ENCODE data around the gene LACTB. TPM values are rescaled to one million over a fixed set of nuclear protein-coding genes. Genes with fewer than 3 reads are reported as not detected.

LACTB gene
- total RNA-seq (8.5 TPM), polyA plus RNA-seq (10 to 100 TPM in 2 of 4 donors, 1 to 10 TPM in 2; 7.5 to 11.8 (median 9.8) TPM)

- DNase-seq (peak; percentile 69 to 92 (median 79)), ATAC-seq (ENCODE audit: low read depth in 2 of 2) (peak; percentile 92)
- H3K4me3 Mint-ChIP-seq = peak within 1 kb of the TSS; percentile 87 to 98 (median 96)
- Histone ChIP-seq H3K27me3 (ENCODE audit: control insufficient read depth, insufficient read depth, low read length) (no peaks in the 10 kb centered on the region), H3K27ac (ENCODE audit: insufficient read depth, low read length, poor library complexity, severe bottlenecking) (peak within 1 kb of the TSS; percentile 78), H3K36me3 (ENCODE audit: control insufficient read depth, insufficient read depth, low read length) (peaks cover 4% of the 10 kb centered on the region), H3K9me3 (ENCODE audit: control insufficient read depth in 2 of 2, low read length in 2 of 2) (peaks cover 12 to 17% of the 10 kb centered on the region in 2 experiments), H3K4me1 (ENCODE audit: control insufficient read depth, insufficient read depth, low read length, poor library complexity, severe bottlenecking) (peaks cover 12% of the 10 kb centered on the region), H3K4me3 (ENCODE audit: low read depth, low read length) (peak within 1 kb of the TSS; percentile 78)
- H3K4me1 Mint-ChIP-seq = peaks cover 0 to 19% (median 10%) of the 10 kb centered on the region in 4 donors
- peaks cover 4% of the 10 kb centered on the region for H3K27me3 Mint-ChIP-seq
- H3K36me3 Mint-ChIP-seq = peaks cover 13% of the 10 kb centered on the region
- H3K27ac Mint-ChIP-seq = peak within 1 kb of the TSS; percentile 88 to 95 (median 90)
- peaks cover 1 to 17% (median 4%) of the 10 kb centered on the region in 7 donors for H3K9me3 Mint-ChIP-seq
These were observed at the start of gene LACTB for GRCh38 chr15:63121382-63122001. TSS of gene LACTB (plus strand) at chr15:63121861. CDS start at chr15:63121872, 11 bp downstream.

GRCh38 chr15:63072023-63072650 lies 49.5 kb upstream of the LACTB start:
- Mint-ChIP-seq H3K4me3 (no peak overlapping the region), H3K27ac (no peak overlapping the region), H3K9me3 (no peaks in the 10 kb centered on the region), H3K4me1 (no peaks in the 10 kb centered on the region), H3K36me3 (peaks cover 11% of the 10 kb centered on the region), H3K27me3 (peaks cover 3% of the 10 kb centered on the region)
- Histone ChIP-seq H3K36me3 (ENCODE audit: control insufficient read depth, insufficient read depth, low read length) (no peaks in the 10 kb centered on the region), H3K27me3 (ENCODE audit: control insufficient read depth, insufficient read depth, low read length) (no peaks in the 10 kb centered on the region), H3K4me3 (ENCODE audit: low read depth, low read length) (no peak overlapping the region), H3K4me1 (ENCODE audit: control insufficient read depth, insufficient read depth, low read length, poor library complexity, severe bottlenecking) (no peaks in the 10 kb centered on the region), H3K27ac (ENCODE audit: insufficient read depth, low read length, poor library complexity, severe bottlenecking) (no peak overlapping the region), H3K9me3 (ENCODE audit: control insufficient read depth in 2 of 2, low read length in 2 of 2) (no peaks in the 10 kb centered on the region)
- DNase-seq (no peak), ATAC-seq (ENCODE audit: low read depth in 2 of 2) (no peak)

- H3K4me1 Mint-ChIP-seq = no peaks in the 10 kb centered on the region
- no peak for DNase-seq
- H3K36me3 Mint-ChIP-seq = peaks cover 8% of the 10 kb centered on the region
- Histone ChIP-seq H3K27ac (ENCODE audit: insufficient read depth, low read length, poor library complexity, severe bottlenecking) (no peak overlapping the region), H3K9me3 (ENCODE audit: control insufficient read depth in 2 of 2, low read length in 2 of 2) (no peaks in the 10 kb centered on the region), H3K36me3 (ENCODE audit: control insufficient read depth, insufficient read depth, low read length) (no peaks in the 10 kb centered on the region), H3K4me1 (ENCODE audit: control insufficient read depth, insufficient read depth, low read length, poor library complexity, severe bottlenecking) (no peaks in the 10 kb centered on the region), H3K27me3 (ENCODE audit: control insufficient read depth, insufficient read depth, low read length) (no peaks in the 10 kb centered on the region), H3K4me3 (ENCODE audit: low read depth, low read length) (no peak overlapping the region)
- no peak for ATAC-seq (ENCODE audit: low read depth in 2 of 2)
- H3K9me3 Mint-ChIP-seq = no peaks in the 10 kb centered on the region
- no peak overlapping the region for H3K4me3 Mint-ChIP-seq
- H3K27me3 Mint-ChIP-seq = peaks cover 5% of the 10 kb centered on the region
- no peak overlapping the region for H3K27ac Mint-ChIP-seq
These were observed 48.8 kb upstream of the LACTB start for GRCh38 chr15:63072809-63073277.

- no peaks in the 10 kb centered on the region for H3K4me1 ChIP-seq (ENCODE audit: control insufficient read depth, insufficient read depth, low read length, poor library complexity, severe bottlenecking)
- Mint-ChIP-seq H3K4me3 (no peak overlapping the region), H3K27me3 (peaks cover 8% of the 10 kb centered on the region), H3K27ac (no peak overlapping the region), H3K36me3 (peaks cover 4% of the 10 kb centered on the region), H3K9me3 (no peaks in the 10 kb centered on the region), H3K4me1 (no peaks in the 10 kb centered on the region)
- H3K36me3 ChIP-seq (ENCODE audit: control insufficient read depth, insufficient read depth, low read length) = no peaks in the 10 kb centered on the region
- no peaks in the 10 kb centered on the region for H3K27me3 ChIP-seq (ENCODE audit: control insufficient read depth, insufficient read depth, low read length)
- H3K9me3 ChIP-seq (ENCODE audit: control insufficient read depth in 2 of 2, low read length in 2 of 2) = no peaks in the 10 kb centered on the region
- DNase-seq (no peak), ATAC-seq (ENCODE audit: low read depth in 2 of 2) (no peak)
- no peak overlapping the region for H3K4me3 ChIP-seq (ENCODE audit: low read depth, low read length)
- H3K27ac ChIP-seq (ENCODE audit: insufficient read depth, low read length, poor library complexity, severe bottlenecking) = no peak overlapping the region
These were observed 48.0 kb upstream of the LACTB start for GRCh38 chr15:63073497-63074172.

- Mint-ChIP-seq H3K4me3 (no peak overlapping the region), H3K27ac (no peak overlapping the region), H3K9me3 (no peaks in the 10 kb centered on the region), H3K4me1 (no peaks in the 10 kb centered on the region), H3K27me3 (peaks cover 11% of the 10 kb centered on the region), H3K36me3 (peaks cover 4% of the 10 kb centered on the region)
- no peaks in the 10 kb centered on the region for H3K36me3 ChIP-seq (ENCODE audit: control insufficient read depth, insufficient read depth, low read length)
- no peaks in the 10 kb centered on the region for H3K4me1 ChIP-seq (ENCODE audit: control insufficient read depth, insufficient read depth, low read length, poor library complexity, severe bottlenecking)
- no peaks in the 10 kb centered on the region for H3K27me3 ChIP-seq (ENCODE audit: control insufficient read depth, insufficient read depth, low read length)
- no peaks in the 10 kb centered on the region for H3K9me3 ChIP-seq (ENCODE audit: control insufficient read depth in 2 of 2, low read length in 2 of 2)
- no peak overlapping the region for H3K27ac ChIP-seq (ENCODE audit: insufficient read depth, low read length, poor library complexity, severe bottlenecking)
- DNase-seq = no peak
- ATAC-seq (ENCODE audit: low read depth in 2 of 2) = no peak
- H3K4me3 ChIP-seq (ENCODE audit: low read depth, low read length) = no peak overlapping the region
These were observed 46.4 kb upstream of the LACTB start for GRCh38 chr15:63075015-63075983.

- Histone ChIP-seq H3K27me3 (ENCODE audit: control insufficient read depth, insufficient read depth, low read length) (no peaks in the 10 kb centered on the region), H3K4me3 (ENCODE audit: low read depth, low read length) (no peak overlapping the region), H3K9me3 (ENCODE audit: control insufficient read depth in 2 of 2, low read length in 2 of 2) (no peaks in the 10 kb centered on the region), H3K36me3 (ENCODE audit: control insufficient read depth, insufficient read depth, low read length) (no peaks in the 10 kb centered on the region), H3K27ac (ENCODE audit: insufficient read depth, low read length, poor library complexity, severe bottlenecking) (no peak overlapping the region), H3K4me1 (ENCODE audit: control insufficient read depth, insufficient read depth, low read length, poor library complexity, severe bottlenecking) (no peaks in the 10 kb centered on the region)
- H3K4me3 Mint-ChIP-seq = no peak overlapping the region
- no peaks in the 10 kb centered on the region for H3K9me3 Mint-ChIP-seq
- H3K27me3 Mint-ChIP-seq = peaks cover 17% of the 10 kb centered on the region
- no peaks in the 10 kb centered on the region for H3K4me1 Mint-ChIP-seq
- ATAC-seq (ENCODE audit: low read depth in 2 of 2) (no peak), DNase-seq (no peak)
- H3K27ac Mint-ChIP-seq = no peak overlapping the region
- H3K36me3 Mint-ChIP-seq = no peaks in the 10 kb centered on the region
These were observed 45.5 kb upstream of the LACTB start for GRCh38 chr15:63075984-63076713.

GRCh38 chr15:63076714-63077046 lies 45.0 kb upstream of the LACTB start:
- H3K36me3 ChIP-seq (ENCODE audit: control insufficient read depth, insufficient read depth, low read length) = no peaks in the 10 kb centered on the region
- no peaks in the 10 kb centered on the region for H3K4me1 ChIP-seq (ENCODE audit: control insufficient read depth, insufficient read depth, low read length, poor library complexity, severe bottlenecking)
- no peak overlapping the region for H3K4me3 ChIP-seq (ENCODE audit: low read depth, low read length)
- peaks cover 17% of the 10 kb centered on the region for H3K27me3 Mint-ChIP-seq
- no peaks in the 10 kb centered on the region for H3K36me3 Mint-ChIP-seq
- H3K27me3 ChIP-seq (ENCODE audit: control insufficient read depth, insufficient read depth, low read length) = no peaks in the 10 kb centered on the region
- DNase-seq (no peak), ATAC-seq (ENCODE audit: low read depth in 2 of 2) (no peak)
- H3K9me3 Mint-ChIP-seq = no peaks in the 10 kb centered on the region
- H3K27ac Mint-ChIP-seq = no peak overlapping the region
- H3K9me3 ChIP-seq (ENCODE audit: control insufficient read depth in 2 of 2, low read length in 2 of 2) = no peaks in the 10 kb centered on the region
- no peaks in the 10 kb centered on the region for H3K4me1 Mint-ChIP-seq
- H3K4me3 Mint-ChIP-seq = no peak overlapping the region
- H3K27ac ChIP-seq (ENCODE audit: insufficient read depth, low read length, poor library complexity, severe bottlenecking) = no peak overlapping the region
